ENCODE data around the gene TNKS2. TPM values are rescaled to one million over a fixed set of nuclear protein-coding genes. Genes with fewer than 3 reads are reported as not detected.
"Not testable (repeated sequence)": the region's sequence is repeated elsewhere in the genome, so short reads cannot be mapped to it uniquely, and the experiment has no call there.

TNKS2 gene
- polyA plus RNA-seq, 1 donor = 38.4 TPM

DNA sequence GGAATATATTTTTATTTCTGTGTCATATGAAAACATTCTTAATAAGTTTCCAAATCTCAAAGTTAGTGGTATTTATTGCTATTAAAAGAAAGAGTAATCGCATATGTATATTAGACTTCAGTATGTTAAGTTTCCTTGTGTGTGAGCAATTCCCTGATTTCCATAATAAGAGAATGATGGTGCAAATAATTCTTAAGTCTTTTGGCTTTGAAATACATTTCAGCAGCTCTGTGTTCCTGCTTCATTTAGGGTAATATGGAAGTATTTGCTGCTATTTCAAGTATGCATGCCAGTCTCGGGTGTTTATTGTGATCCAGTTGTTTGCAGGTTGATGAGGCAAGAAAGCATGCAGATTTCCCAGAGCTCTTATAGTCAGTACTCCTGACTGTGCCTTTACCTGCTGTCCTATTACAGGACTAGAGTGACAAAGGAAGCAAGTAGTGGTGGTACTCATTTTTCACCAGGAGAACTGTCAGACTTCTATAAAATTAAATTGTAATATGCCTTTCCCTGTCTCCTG, 67.4 kb downstream of the TNKS2 start:
- DNase-seq (ENCODE audit: low read depth) = no peak

GRCh38 chr10:91875156-91875555, 76.9 kb downstream of the TNKS2 start:
- no peak for DNase-seq (ENCODE audit: low read depth)

GRCh38 chr10:91875779-91876178, 77.6 kb downstream of the TNKS2 start:
- DNase-seq (ENCODE audit: low read depth) = no peak

DNA sequence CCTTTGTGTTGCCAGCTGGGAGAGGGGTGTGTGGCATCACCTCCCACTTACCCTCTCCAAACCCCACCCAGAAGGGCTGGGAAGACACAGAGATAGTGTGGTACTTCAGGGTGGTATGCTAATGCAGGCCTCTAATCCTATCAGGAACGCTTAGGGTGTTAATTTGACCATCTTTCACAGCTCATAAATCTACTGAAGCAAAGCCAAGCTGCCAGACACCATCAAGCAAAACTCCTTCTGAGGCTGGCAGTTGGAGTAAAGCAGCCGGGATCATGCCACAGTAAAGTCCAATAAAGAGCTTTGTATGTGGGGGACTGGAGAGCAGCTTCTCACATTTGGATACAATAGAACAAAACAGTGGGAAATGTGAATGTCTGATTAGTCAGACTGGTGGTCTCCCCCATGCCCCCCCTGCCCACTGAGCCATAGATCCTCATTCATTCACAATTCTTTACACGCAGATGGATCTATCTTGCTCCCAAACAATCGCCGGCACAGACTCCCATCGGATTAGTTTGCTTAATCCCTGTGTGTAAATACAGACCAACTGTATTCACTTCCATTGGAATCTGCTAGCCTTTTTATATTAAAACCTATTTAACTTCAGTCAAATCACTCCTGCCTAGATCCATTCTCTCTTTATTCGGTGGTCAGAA, 81.4 kb downstream of the TNKS2 start:
- no peak for DNase-seq (ENCODE audit: low read depth)

DNA sequence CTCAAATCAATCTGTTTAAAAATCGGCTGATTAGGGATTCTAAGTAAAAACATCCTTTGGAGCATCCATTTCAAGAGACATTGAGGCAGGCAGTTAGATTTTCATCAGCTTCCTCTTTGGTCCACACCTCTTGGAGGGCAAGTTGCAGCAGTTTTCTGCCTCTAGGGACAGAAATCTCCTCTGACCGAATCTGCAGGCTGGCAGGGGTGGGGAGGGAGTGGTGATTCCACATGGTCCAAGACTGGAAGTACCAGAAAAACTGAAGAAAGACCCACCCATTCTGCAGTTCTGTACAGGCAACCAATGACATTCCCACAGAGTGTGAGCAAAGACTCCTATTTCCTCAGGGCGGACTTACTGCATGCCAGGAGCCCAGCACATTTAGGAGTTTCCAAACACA, 82.1 kb downstream of the TNKS2 start:
- no peak for DNase-seq (ENCODE audit: low read depth)

DNA sequence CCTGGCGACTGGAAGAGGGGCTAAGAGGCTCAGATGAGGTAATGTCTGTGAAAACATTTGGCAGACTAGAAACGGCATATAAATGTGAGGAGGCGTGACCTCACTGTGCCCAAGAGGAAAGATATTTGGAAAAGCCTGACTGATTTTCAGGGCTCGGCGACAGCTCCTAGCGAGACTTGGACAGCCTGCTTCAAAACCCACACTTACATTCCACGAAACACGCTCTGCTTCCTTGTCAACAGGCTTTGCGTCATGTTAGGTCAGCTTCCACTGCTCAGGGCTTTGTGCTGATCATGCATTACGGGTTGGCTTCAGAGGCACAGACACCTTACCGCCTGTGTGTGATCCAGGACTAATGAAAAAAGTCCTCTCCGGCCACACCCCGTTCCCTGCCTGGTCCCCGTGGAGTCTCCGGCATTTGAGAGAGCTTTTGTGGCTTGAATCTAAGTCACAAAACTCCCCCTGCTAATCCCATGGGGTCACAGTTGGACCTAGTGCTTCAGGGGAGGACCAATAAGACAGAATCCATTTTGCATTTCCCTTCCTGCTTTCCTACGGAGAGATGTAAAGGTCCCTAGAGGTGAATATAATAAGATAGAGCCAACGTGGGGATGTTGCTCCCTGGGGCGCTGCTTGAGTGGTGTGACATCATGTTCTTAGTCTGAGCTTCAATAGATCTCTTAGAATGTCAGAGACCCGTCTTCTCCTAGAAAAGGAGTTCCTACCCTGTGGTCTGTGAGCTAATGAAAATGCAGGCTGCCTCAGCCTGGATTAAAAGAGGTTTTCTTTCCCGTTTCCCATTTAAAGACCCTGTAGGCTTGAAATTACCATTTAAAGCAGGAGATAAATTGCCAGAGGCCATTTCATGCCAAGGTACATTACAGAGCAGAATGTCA, 85.6 kb downstream of the TNKS2 start:
- DNase-seq (ENCODE audit: low read depth) = peak; percentile 31

- DNase-seq (ENCODE audit: low read depth) = no peak
Observed at GRCh38 chr10:91884536-91884935, 86.3 kb downstream of the TNKS2 start.

DNA sequence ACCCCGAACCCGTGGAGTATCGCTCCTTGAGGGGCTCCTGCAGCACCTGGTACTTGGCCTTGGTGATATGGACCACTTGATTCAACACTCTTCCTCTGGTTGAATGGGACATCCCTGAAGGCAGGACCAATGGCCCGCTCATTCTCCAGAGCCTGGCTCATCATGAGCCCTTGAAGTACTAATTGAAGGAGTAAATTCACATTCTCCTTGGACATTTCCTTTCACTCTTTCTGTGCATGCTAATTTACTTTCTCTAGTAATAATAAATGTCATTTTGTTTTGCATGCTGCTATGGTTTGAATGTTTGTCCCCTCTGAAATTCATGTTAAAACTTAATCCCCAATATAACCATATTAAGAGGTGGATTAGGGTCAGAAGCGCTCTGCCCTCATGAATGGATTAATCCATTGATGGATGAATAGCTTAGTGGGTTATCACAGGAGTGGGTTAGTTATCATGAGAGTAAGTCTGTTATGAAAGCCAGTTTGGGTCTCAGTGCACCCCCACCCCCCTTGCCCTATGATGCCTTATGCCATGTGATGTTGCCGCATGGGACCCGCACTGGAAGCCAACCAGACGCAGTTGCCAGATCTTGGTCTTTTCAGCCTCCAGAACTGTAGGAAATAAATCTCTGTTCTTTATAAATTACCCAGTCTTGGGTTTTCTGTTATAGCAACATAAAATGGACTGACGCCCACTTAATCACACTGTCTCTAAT, 87.3 kb downstream of the TNKS2 start:
- DNase-seq (ENCODE audit: low read depth) = no peak

GRCh38 chr10:91886954-91887271, 88.7 kb downstream of the TNKS2 start:
- no peak for DNase-seq (ENCODE audit: low read depth)

DNA sequence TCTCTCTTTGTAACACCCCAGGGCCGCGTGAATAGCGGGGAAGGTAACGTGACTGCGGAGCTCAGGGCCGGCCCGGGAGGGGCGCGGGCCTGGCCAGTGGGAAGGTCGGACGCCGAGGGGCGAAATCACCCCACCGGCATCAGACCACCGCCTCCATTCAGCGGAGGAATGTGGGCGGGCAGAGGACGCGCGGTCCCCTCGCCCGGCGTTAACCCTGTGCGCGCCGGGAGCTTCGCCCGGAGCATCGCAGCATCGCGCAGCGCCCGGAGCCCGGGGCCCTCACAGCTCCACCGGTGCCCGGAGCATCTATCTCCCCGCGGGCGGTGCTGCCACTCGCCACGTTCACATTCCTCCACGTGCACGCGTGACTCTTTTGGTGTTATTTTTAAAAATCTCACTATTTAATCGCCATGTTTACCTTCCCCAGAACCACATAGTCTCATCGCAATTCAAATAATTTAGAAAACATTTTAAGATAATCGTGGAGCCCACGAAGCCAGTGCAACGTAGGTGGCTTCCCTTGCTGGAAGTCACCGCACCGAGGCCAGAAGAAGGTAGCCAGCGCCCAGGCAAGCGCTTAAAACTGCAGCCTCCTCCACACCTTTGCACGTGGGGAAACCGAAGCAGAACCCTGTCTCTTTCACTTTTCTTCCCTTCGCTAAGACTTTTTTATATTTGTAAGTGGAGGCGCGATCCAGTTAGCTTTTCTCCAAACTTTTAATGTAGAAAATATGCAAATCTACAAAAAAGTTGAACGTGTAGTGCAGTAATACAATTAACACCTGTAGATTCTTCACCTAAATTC, 89.2 kb downstream of the TNKS2 start:
- DNase-seq (ENCODE audit: low read depth) = no peak

DNA sequence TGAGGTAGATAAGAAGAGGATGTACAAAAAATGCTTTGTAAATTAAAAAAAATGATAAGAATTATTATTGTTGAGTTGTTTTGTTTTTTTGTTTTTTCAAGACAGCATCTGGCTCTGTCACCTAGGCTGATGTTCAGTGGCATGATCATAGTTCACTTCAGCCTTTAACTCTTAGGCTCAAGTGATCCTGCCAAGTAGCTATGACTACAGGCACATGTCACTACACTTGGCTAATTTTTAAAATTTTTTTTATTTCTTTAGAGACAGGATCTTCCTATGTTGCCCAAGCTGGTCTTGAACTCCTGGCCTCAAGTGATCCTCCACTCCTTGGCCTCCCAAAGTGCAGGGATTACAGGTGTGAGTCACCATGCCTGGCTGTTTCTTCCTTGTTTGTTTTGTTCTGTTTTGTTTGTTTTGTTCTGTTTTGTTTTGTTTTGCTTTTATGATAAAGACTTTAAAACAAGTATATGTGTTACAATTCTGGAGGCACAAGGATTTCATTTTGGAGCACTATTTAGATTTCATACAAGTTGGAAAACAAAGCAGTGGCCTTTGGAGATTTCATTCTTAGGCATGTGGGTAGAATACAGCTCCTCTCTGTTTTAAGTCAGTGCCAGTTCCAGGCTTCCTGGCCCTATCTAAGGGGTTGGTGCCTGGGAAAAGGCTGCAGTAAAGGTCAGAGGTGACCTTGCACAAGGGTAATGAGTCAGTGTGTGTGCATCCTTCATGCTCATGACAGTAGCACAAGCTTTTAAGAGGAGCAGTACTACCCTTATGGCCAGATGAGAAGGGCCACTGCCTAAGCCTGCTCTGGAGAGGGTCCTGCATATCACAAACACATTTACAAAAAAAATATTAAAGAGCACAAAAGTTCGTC, 93.1 kb downstream of the TNKS2 start:
- DNase-seq (ENCODE audit: low read depth) = no peak

- DNase-seq (ENCODE audit: low read depth) = no peak
Observed at GRCh38 chr10:91893051-91893450, 94.8 kb downstream of the TNKS2 start.

- DNase-seq (ENCODE audit: low read depth) = not testable (repeated sequence)
Observed at GRCh38 chr10:91894261-91894685, 96.0 kb downstream of the TNKS2 start.

- DNase-seq (ENCODE audit: low read depth) = no peak
Observed at GRCh38 chr10:91896212-91896756, 98.1 kb downstream of the TNKS2 start.

- DNase-seq (ENCODE audit: low read depth) = no peak
Observed at GRCh38 chr10:91897421-91897820, 99.2 kb downstream of the TNKS2 start.

- no peak for DNase-seq (ENCODE audit: low read depth)
Observed at GRCh38 chr10:91901784-91902677, 103.8 kb downstream of the TNKS2 start.

- no peak for DNase-seq (ENCODE audit: low read depth)
Observed at GRCh38 chr10:91907033-91907594, 108.9 kb downstream of the TNKS2 start.

DNA sequence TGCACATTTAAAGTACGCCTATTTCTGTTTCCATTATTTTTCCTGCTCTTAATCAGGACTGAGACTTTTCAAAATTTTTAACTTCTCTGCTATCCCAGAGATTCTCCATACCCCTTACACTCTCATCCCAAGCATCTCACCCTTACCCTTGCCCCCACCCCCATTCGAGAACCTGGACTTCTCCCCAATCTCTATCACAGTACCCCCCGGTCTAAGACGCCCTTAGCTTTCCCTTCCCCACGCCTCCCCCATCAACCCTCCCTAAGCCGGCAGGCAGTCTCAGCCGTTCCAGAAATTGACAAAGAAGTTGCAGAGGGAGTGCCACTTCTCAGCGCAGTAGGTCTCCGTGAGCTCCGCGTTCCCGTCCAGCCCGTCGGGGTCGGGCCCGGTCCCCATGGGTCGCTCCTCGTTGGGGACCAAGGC, 109.7 kb downstream of the TNKS2 start:
- DNase-seq (ENCODE audit: low read depth) = no peak
